Measurements from ENCODE around the gene KRTAP16-1.
A peak's percentile ranks its signal among the peaks of the same experiment; 100 is the strongest.

Gene KRTAP16-1

GRCh38 chr17:41325126-41325525, 16.0 kb upstream of the KRTAP16-1 start:
- Histone ChIP-seq H4K20me1 (ENCODE audit: insufficient read depth, low read length) (no peaks in the 10 kb centered on the region), H3K27me3 (replicated peaks; ENCODE audit: insufficient read depth, low read length) (no peaks in the 10 kb centered on the region), H3K36me3 (replicated peaks; ENCODE audit: insufficient read depth, low read length) (no peaks in the 10 kb centered on the region), H3K9me3 (replicated peaks; ENCODE audit: insufficient read depth, low read length) (no peaks in the 10 kb centered on the region), H3K4me3 (ENCODE audit: low read length) (no peak overlapping the region), H3K9ac (ENCODE audit: low read length) (no peak overlapping the region), H3K4me1 (ENCODE audit: low read length) (no peaks in the 10 kb centered on the region), H3K9me2 (replicated peaks; ENCODE audit: insufficient read depth, low read length) (no peaks in the 10 kb centered on the region), H3K4me2 (ENCODE audit: low read depth, low read length) (no peak overlapping the region), H2AFZ (ENCODE audit: low read length) (no peak overlapping the region), H3K79me2 (ENCODE audit: low read length) (no peaks in the 10 kb centered on the region), H3K27ac (ENCODE audit: low read length) (no peak overlapping the region), H3F3A (ENCODE audit: insufficient read depth, low read length) (no peaks in the 10 kb centered on the region)
- TF ChIP-seq EZH2phosphoT487 (IDR thresholded peaks at IDR 0.05; ENCODE audit: low read length) (no peak), EZH2 (optimal IDR thresholded peaks at IDR 0.05; ENCODE audit: low read depth, low read length) (no peak), CTCF (IDR thresholded peaks at IDR 0.05; ENCODE audit: low read length) (no peak)
- no peak for DNase-seq

GRCh38 chr17:41324180-41325075, 15.3 kb upstream of the KRTAP16-1 start:
- Histone ChIP-seq H3F3A (ENCODE audit: insufficient read depth, low read length) (no peaks in the 10 kb centered on the region), H3K9me2 (replicated peaks; ENCODE audit: insufficient read depth, low read length) (no peaks in the 10 kb centered on the region), H3K9ac (ENCODE audit: low read length) (no peak overlapping the region), H3K79me2 (ENCODE audit: low read length) (no peaks in the 10 kb centered on the region), H4K20me1 (ENCODE audit: insufficient read depth, low read length) (no peaks in the 10 kb centered on the region), H3K4me2 (ENCODE audit: low read depth, low read length) (no peak overlapping the region), H3K36me3 (replicated peaks; ENCODE audit: insufficient read depth, low read length) (no peaks in the 10 kb centered on the region), H2AFZ (ENCODE audit: low read length) (no peak overlapping the region), H3K27ac (ENCODE audit: low read length) (no peak overlapping the region), H3K4me3 (ENCODE audit: low read length) (no peak overlapping the region), H3K27me3 (replicated peaks; ENCODE audit: insufficient read depth, low read length) (no peaks in the 10 kb centered on the region), H3K9me3 (replicated peaks; ENCODE audit: insufficient read depth, low read length) (no peaks in the 10 kb centered on the region), H3K4me1 (ENCODE audit: low read length) (no peaks in the 10 kb centered on the region)
- DNase-seq, result peak; percentile 23
- TF ChIP-seq EZH2phosphoT487 (IDR thresholded peaks at IDR 0.05; ENCODE audit: low read length), result no peak
- TF ChIP-seq CTCF (IDR thresholded peaks at IDR 0.05; ENCODE audit: low read length), result peak; percentile 49
- TF ChIP-seq EZH2 (optimal IDR thresholded peaks at IDR 0.05; ENCODE audit: low read depth, low read length), result no peak

- no peaks in the 10 kb centered on the region for H3K4me1 ChIP-seq (ENCODE audit: low read length)
- H3K36me3 ChIP-seq (replicated peaks; ENCODE audit: insufficient read depth, low read length), result no peaks in the 10 kb centered on the region
- H4K20me1 ChIP-seq (ENCODE audit: insufficient read depth, low read length), result no peaks in the 10 kb centered on the region
- DNase-seq, result no peak
- no peak for TF ChIP-seq CTCF (IDR thresholded peaks at IDR 0.05; ENCODE audit: low read length)
- TF ChIP-seq EZH2 (optimal IDR thresholded peaks at IDR 0.05; ENCODE audit: low read depth, low read length), result no peak
- TF ChIP-seq EZH2phosphoT487 (IDR thresholded peaks at IDR 0.05; ENCODE audit: low read length), result no peak
- no peak overlapping the region for H3K4me2 ChIP-seq (ENCODE audit: low read depth, low read length)
- H3K27me3 ChIP-seq (replicated peaks; ENCODE audit: insufficient read depth, low read length), result no peaks in the 10 kb centered on the region
- no peak overlapping the region for H3K9ac ChIP-seq (ENCODE audit: low read length)
- no peaks in the 10 kb centered on the region for H3K79me2 ChIP-seq (ENCODE audit: low read length)
- H3K9me2 ChIP-seq (replicated peaks; ENCODE audit: insufficient read depth, low read length), result no peaks in the 10 kb centered on the region
- H3F3A ChIP-seq (ENCODE audit: insufficient read depth, low read length), result no peaks in the 10 kb centered on the region
- H3K9me3 ChIP-seq (replicated peaks; ENCODE audit: insufficient read depth, low read length), result no peaks in the 10 kb centered on the region
- H2AFZ ChIP-seq (ENCODE audit: low read length), result no peak overlapping the region
- H3K27ac ChIP-seq (ENCODE audit: low read length), result no peak overlapping the region
- H3K4me3 ChIP-seq (ENCODE audit: low read length), result no peak overlapping the region
Observed at GRCh38 chr17:41322903-41323895, 14.1 kb upstream of the KRTAP16-1 start.
